Neutrophil (primary cell): ENCODE data around the gene EPB41L1.

Source experiments
- H3K27ac ChIP-seq: fragments of 200-600 bp; sonication (generic); 2 replicates; pipeline ENCODE4 v1.5.1; 2016; ENCODE audit warnings: mild to moderate bottlenecking, moderate library complexity
- H3K27me3 ChIP-seq: fragments of 200-600 bp; sonication (generic); 2 replicates; pipeline ENCODE4 v1.6.0; 2016; ENCODE audit warnings: mild to moderate bottlenecking
- H3K36me3 ChIP-seq: fragments of 200-600 bp; sonication (generic); 2 replicates; pipeline ENCODE4 v1.5.1; 2017
- H3K4me1 ChIP-seq, 2 experiments: fragments of 200-600 bp in 1 of 2; sonication (generic) in 1 of 2; 1 replicate in 1 of 2; 2 replicates in 1 of 2; pipeline versions ENCODE4 v1.5.1 to v1.6.1; 2013 to 2016; ENCODE audit warnings: low read depth in 1 of 2, low read length in 1 of 2, mild to moderate bottlenecking in 1 of 2, moderate library complexity in 1 of 2; ENCODE audit not compliant: control insufficient read depth in 1 of 2, insufficient read depth in 1 of 2
- H3K4me3 ChIP-seq, 2 experiments: fragments of 200-600 bp in 1 of 2; sonication (generic) in 1 of 2; 1 replicate in 1 of 2; 2 replicates in 1 of 2; pipeline ENCODE4 v1.5.1; 2013 to 2016; ENCODE audit warnings: low read depth in 1 of 2, low read length in 1 of 2, mild to moderate bottlenecking in 1 of 2, moderate library complexity in 1 of 2
- H3K9me3 ChIP-seq: fragments of 200-600 bp; sonication (generic); 2 replicates; pipeline ENCODE4 v1.5.1; 2016
- TF ChIP-seq, protein P1 (sequence below): fragments of 200-600 bp; sonication (generic); IDR thresholded peaks from 2 replicates; pipeline ENCODE4 v1.5.1; 2016; ENCODE audit warnings: antibody characterized with exemption

The EPB41L1 gene

DNA sequence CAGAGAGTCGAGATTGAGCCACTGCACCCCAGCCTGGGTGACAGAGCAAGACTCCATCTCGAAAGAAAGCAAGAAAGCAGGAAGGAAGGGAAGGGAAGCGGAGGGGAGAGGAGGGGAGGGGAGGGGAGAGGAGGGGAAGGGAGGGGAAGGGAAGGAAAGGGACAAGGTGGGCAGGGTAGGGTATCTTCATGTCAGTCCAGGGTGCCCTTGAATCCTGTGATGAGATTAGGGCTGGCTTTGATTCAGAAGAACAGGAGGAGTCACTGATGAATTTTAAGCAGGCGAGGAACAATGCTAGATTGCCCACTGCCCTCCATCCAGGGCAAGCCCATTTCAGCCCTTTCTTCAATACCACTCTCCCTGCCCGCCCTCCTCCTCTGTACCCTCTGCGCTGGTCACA lies 35.0 kb upstream of the EPB41L1 start:
- TF ChIP-seq, protein P1, sequence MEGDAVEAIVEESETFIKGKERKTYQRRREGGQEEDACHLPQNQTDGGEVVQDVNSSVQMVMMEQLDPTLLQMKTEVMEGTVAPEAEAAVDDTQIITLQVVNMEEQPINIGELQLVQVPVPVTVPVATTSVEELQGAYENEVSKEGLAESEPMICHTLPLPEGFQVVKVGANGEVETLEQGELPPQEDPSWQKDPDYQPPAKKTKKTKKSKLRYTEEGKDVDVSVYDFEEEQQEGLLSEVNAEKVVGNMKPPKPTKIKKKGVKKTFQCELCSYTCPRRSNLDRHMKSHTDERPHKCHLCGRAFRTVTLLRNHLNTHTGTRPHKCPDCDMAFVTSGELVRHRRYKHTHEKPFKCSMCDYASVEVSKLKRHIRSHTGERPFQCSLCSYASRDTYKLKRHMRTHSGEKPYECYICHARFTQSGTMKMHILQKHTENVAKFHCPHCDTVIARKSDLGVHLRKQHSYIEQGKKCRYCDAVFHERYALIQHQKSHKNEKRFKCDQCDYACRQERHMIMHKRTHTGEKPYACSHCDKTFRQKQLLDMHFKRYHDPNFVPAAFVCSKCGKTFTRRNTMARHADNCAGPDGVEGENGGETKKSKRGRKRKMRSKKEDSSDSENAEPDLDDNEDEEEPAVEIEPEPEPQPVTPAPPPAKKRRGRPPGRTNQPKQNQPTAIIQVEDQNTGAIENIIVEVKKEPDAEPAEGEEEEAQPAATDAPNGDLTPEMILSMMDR, result no peak
- peaks cover 4% of the 10 kb centered on the region for H3K27me3 ChIP-seq

DNA sequence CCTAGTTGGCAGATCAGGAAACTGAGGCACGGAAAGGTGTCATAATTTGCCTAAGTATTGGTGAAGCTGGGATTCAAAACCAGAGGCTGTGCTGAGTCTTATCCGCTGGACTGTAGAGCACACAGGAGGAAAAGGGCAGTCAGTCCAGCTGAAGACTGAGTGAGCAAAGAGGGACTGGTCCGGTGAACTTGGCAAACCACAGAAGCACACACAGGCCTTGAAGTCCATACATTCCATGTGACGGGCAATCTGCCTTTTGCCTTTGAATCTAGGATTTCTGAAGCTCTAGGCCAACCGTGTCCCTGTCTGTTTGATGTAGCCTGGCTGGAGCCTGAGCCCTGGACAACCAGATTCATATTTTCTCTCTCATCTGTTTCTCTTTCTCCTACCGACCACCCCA lies 34.3 kb upstream of the EPB41L1 start:
- Histone ChIP-seq H3K27me3 (peaks cover 4% of the 10 kb centered on the region), H3K4me1 (no peaks in the 10 kb centered on the region), H3K27ac (no peak overlapping the region), H3K36me3 (no peaks in the 10 kb centered on the region), H3K9me3 (no peaks in the 10 kb centered on the region), H3K4me3 (no peak overlapping the region)
- TF ChIP-seq, protein P1, result no peak

More for the DNA sequence above, 35.0 kb upstream of the EPB41L1 start:
- H3K4me1 ChIP-seq, result no peaks in the 10 kb centered on the region
- H3K9me3 ChIP-seq, result no peaks in the 10 kb centered on the region
- no peaks in the 10 kb centered on the region for H3K36me3 ChIP-seq
- H3K4me3 ChIP-seq, result no peak overlapping the region
- no peak overlapping the region for H3K27ac ChIP-seq

DNA sequence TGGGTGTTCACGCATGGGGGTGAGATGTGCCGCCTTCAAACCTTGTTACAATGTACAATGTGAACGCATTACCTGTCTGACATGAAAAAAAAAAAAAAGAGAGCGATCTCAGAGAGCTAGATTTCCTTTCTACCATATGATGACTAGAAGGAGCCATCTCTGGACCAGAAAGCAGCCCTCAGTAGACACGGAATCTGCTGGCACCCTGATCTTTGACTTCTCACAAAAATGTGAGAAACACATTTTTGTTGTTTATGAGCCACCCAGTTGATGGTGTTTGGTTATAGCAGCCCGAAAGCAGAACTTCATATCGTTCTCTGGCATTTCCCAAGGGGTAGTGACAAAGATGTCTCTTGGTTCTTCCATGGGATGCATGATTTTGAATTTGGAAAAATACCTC lies 33.5 kb upstream of the EPB41L1 start:
- peaks cover 4% of the 10 kb centered on the region for H3K27me3 ChIP-seq
- H3K9me3 ChIP-seq, result no peaks in the 10 kb centered on the region
- TF ChIP-seq, protein P1, result no peak
- no peaks in the 10 kb centered on the region for H3K36me3 ChIP-seq
- no peak overlapping the region for H3K27ac ChIP-seq
- H3K4me1 ChIP-seq, result no peaks in the 10 kb centered on the region
- H3K4me3 ChIP-seq, result no peak overlapping the region

DNA sequence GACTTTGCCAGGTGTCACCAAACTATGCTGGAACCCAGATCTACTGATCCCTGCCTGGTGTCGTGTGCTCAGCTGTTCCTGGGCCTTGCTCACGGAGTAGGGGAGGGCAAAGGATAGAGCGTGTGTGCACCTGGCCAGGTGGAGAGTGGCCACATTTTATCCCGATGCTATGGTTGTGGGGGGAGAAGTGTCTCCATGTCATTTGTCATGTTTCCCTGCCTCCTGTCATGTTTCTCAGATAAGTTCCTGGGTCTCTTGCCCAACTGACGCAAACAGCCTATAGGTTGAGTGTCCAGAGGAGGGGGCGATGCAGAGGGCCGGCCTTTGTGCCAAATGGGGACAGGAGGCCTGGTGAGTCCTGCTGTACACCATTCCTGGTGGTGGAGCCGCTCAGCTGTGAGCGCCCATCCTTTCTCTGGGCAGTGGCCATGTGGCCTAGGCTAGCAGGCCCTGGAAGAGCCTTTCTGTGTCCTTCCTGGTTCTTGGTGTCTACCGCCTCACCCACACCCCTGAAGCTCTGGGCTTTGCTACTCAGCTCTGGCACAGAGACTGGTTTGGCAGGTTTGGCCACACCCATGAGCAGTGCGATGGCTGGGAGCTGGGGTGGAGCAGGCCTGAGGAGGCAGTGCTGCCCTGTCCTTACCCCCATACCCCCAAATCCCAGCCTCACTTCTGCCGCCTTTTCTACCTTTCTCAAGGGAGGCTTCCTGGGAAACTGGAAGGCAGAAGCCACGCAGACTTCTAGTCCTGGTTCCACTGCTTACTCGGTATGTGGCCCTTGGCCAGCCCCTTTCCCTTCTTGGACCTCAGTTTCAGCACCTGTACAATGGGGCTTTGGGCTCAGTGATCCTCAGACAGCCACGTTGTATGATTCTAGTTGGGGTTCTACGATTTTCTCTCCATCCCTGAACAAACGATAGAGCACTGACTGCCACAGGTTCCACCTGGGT lies 32.3 kb upstream of the EPB41L1 start:
- Histone ChIP-seq H3K4me3 (no peak overlapping the region), H3K27me3 (peaks cover 4% of the 10 kb centered on the region), H3K9me3 (no peaks in the 10 kb centered on the region), H3K36me3 (no peaks in the 10 kb centered on the region), H3K27ac (no peak overlapping the region), H3K4me1 (no peaks in the 10 kb centered on the region)
- TF ChIP-seq, protein P1, result no peak

DNA sequence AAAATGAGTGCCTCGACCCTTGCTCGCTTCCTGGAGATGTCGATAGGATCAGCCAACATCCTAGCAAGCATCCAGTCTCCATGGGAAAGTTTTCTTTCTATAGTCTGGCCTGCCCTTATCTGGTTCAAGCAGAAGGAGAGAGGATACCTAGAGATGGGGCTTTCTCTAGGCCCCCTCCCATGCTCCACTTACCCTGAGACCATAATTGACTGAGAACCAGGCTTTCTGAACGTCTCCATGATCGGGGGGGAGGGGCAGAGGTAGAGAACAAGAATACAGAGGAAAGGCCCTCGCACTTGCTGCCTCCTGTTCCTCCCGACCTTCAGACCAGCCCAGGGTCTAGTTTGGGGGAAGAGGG lies 31.6 kb upstream of the EPB41L1 start:
- Histone ChIP-seq H3K4me1 (no peaks in the 10 kb centered on the region), H3K9me3 (no peaks in the 10 kb centered on the region), H3K4me3 (no peak overlapping the region), H3K27me3 (peaks cover 4% of the 10 kb centered on the region), H3K27ac (no peak overlapping the region), H3K36me3 (no peaks in the 10 kb centered on the region)
- TF ChIP-seq, protein P1, result no peak
